ENCODE data around the gene LIPA. TPM values are rescaled to one million over a fixed set of nuclear protein-coding genes. Genes with fewer than 3 reads are reported as not detected.
"Not testable (repeated sequence)": the region's sequence is repeated elsewhere in the genome, so short reads cannot be mapped to it uniquely, and the experiment has no call there.

The LIPA gene
- total RNA-seq, 2 donors from 2014 or later = 19.8 to 30.4 TPM

GRCh38 chr10:89182894-89183293 is 68.7 kb downstream of the LIPA start:
- Histone ChIP-seq H3K9me3 (no peaks in the 10 kb centered on the region), H3K4me1 (peaks cover 6% of the 10 kb centered on the region), H3K27me3 (no peaks in the 10 kb centered on the region), H3K4me3 (no peak overlapping the region), H3K27ac (no peak overlapping the region), H3K36me3 (replicated peaks in 1 of 2; ENCODE audit: insufficient read depth in 1 of 2, low read depth in 2 of 2) (no peaks in the 10 kb centered on the region)
- WGBS, 2 donors = 78 to 82% methylated on average over 2 of the region's 2 CpGs
- TF ChIP-seq CTCF (IDR thresholded peaks at IDR 0.05) (no peak), POLR2A (IDR thresholded peaks at IDR 0.05) (no peak)
- DNase-seq (no peak), ATAC-seq (no peak)
- intact Hi-C loops (cut with DNase I) = no loop called here

GRCh38 chr10:89175816-89176215 is 75.8 kb downstream of the LIPA start:
- Histone ChIP-seq H3K4me3 (no peak overlapping the region), H3K27ac (no peak overlapping the region), H3K9me3 (no peaks in the 10 kb centered on the region), H3K27me3 (no peaks in the 10 kb centered on the region), H3K4me1 (no peaks in the 10 kb centered on the region), H3K36me3 (replicated peaks in 1 of 2; ENCODE audit: insufficient read depth in 1 of 2, low read depth in 2 of 2) (no peaks in the 10 kb centered on the region)
- no peak for DNase-seq
- intact Hi-C loops (cut with DNase I) = no loop called here
- TF ChIP-seq POLR2A (IDR thresholded peaks at IDR 0.05) (no peak), CTCF (IDR thresholded peaks at IDR 0.05) (no peak)
- ATAC-seq = no peak

DNA sequence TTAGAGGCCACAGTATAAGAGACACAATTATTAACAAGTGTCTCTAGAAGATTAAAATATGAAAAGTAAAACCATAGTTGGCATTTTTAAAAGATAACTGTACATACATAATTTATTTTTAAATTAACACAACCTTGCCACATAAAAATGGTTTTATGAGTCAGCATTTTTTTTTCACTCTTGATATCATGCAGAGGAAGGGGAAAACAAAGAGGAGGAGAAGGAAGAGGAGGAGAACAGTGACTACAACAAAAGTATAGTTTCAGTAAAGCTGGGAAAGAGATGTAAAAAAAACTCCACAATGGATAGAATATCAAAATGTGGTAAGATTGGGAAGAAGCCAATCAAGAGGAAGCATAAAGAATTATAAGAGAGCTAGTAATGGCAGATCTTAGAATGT is 78.5 kb downstream of the LIPA start:
- intact Hi-C loops (cut with DNase I) = no loop called here

GRCh38 chr10:89171996-89172395 is 79.6 kb downstream of the LIPA start:
- 84 to 92% methylated on average over 4 of the region's 4 CpGs for WGBS, 2 donors
- Histone ChIP-seq H3K4me3 (no peak overlapping the region), H3K27ac (no peak overlapping the region), H3K36me3 (replicated peaks in 1 of 2; ENCODE audit: insufficient read depth in 1 of 2, low read depth in 2 of 2) (no peaks in the 10 kb centered on the region), H3K27me3 (no peaks in the 10 kb centered on the region), H3K4me1 (no peaks in the 10 kb centered on the region), H3K9me3 (no peaks in the 10 kb centered on the region)
- ATAC-seq (no peak), DNase-seq (no peak)
- intact Hi-C loops (cut with DNase I) = no loop called here
- no peak for TF ChIP-seq POLR2A (IDR thresholded peaks at IDR 0.05)
- TF ChIP-seq CTCF (IDR thresholded peaks at IDR 0.05) = no peak

More for the DNA sequence above, 78.5 kb downstream of the LIPA start:
- Histone ChIP-seq H3K4me3 (no peak overlapping the region), H3K4me1 (no peaks in the 10 kb centered on the region), H3K36me3 (replicated peaks in 1 of 2; ENCODE audit: insufficient read depth in 1 of 2, low read depth in 2 of 2) (no peaks in the 10 kb centered on the region), H3K27ac (no peak overlapping the region), H3K27me3 (no peaks in the 10 kb centered on the region), H3K9me3 (no peaks in the 10 kb centered on the region)
- no peak for DNase-seq
- TF ChIP-seq CTCF (IDR thresholded peaks at IDR 0.05) = no peak
- TF ChIP-seq POLR2A (IDR thresholded peaks at IDR 0.05) = no peak
- ATAC-seq = no peak

GRCh38 chr10:89171263-89171872 is 80.2 kb downstream of the LIPA start:
- 85 to 86% methylated on average over 2 of the region's 2 CpGs for WGBS, 2 donors
- Histone ChIP-seq H3K27me3 (no peaks in the 10 kb centered on the region), H3K36me3 (replicated peaks in 1 of 2; ENCODE audit: insufficient read depth in 1 of 2, low read depth in 2 of 2) (no peaks in the 10 kb centered on the region), H3K4me1 (no peaks in the 10 kb centered on the region), H3K9me3 (no peaks in the 10 kb centered on the region), H3K27ac (no peak overlapping the region), H3K4me3 (no peak overlapping the region)
- intact Hi-C loops (cut with DNase I) = no loop called here
- TF ChIP-seq POLR2A (IDR thresholded peaks at IDR 0.05) (no peak), CTCF (IDR thresholded peaks at IDR 0.05) (no peak)
- ATAC-seq (no peak), DNase-seq (no peak)

DNA sequence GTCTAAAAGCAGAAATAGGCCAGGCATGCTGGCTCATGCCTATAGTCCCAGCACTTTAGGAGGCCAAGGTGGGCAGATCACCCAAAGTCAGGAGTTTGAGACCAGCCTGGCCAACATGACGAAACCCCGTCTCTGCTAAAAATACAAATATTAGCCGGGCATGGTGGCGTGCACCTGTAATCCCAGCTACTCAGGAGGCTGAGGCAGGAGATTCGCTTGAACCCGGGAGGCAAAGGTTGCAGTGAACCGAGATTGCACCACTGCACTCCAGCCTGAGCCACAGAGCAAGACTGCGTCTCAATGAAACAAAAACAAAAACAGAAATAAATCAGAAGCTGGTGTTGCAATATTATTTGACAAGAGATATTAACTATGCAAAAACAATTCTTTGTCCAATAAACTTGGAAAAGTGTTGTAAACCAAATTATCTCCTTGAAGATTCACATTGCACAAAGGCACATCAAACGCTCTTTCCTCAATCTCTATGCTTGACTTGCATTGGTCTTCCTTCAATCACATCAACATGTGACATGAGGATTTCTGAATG is 83.1 kb downstream of the LIPA start:
- ATAC-seq; H3K27ac ChIP-seq; DNase-seq; intact Hi-C loops (cut with DNase I); H3K9me3 ChIP-seq; H3K4me1 ChIP-seq; H3K36me3 ChIP-seq (replicated peaks in 1 of 2; ENCODE audit: insufficient read depth in 1 of 2, low read depth in 2 of 2); H3K4me3 ChIP-seq; H3K27me3 ChIP-seq: not testable (repeated sequence)
- WGBS, 2 donors = 76 to 86% methylated on average over 9 of the region's 9 CpGs

Data from body of pancreas (tissue), 4 donors.